T-helper 17 cell (primary cell): ENCODE data around the gene DALRD3. TPM values are rescaled to one million over a fixed set of nuclear protein-coding genes. Genes with fewer than 3 reads are reported as not detected.
A peak's percentile ranks its signal among the peaks of the same experiment; 100 is the strongest.

ENCODE experiments used
- ATAC-seq: fragments of 150-1000 bp; cut with Tn5 transposase; 2 replicates; pipeline ENCODE4 v1.10.0; 2021; ENCODE audit warnings: mild to moderate bottlenecking, moderate library complexity
- DNase-seq, 3 donors: peaks; one replicate each; pipeline versions ENCODE4 v3.0.0 to v3.0.0-alpha.2; 2020 to 2021
- H3K9me3 ChIP-seq: one replicate; pipeline ENCODE4 v1.7.0; 2013; ENCODE audit warnings: low read length, mild to moderate bottlenecking; ENCODE audit not compliant: control insufficient read depth, poor library complexity, severe bottlenecking
- H3K27ac Mint-ChIP-seq: one replicate; pipeline ENCODE4 v1.8.0; 2022; ENCODE audit warnings: mild to moderate bottlenecking, moderate library complexity, mixed read lengths
- H3K27me3 Mint-ChIP-seq: one replicate; pipeline ENCODE4 v1.8.0; 2022; ENCODE audit warnings: mixed read lengths
- H3K36me3 Mint-ChIP-seq: one replicate; pipeline ENCODE4 v1.8.0; 2022; ENCODE audit warnings: low read depth, mixed read lengths
- H3K4me1 Mint-ChIP-seq: one replicate; pipeline ENCODE4 v1.8.0; 2022; ENCODE audit warnings: mild to moderate bottlenecking, mixed read lengths
- H3K4me3 Mint-ChIP-seq: one replicate; pipeline ENCODE4 v1.8.0; 2022; ENCODE audit warnings: mild to moderate bottlenecking, moderate library complexity, mixed read lengths
- total RNA-seq, 4 donors: library from RNA in 2 of 4; stranded (reverse) in 2 of 4; gene quantifications; one replicate each; pipeline ENCODE4 v1.2.3 and lab custom pipeline; 2022 to 2026

The DALRD3 gene
- total RNA-seq, 2 donors from 2014 or later, result 21.2 to 27.4 TPM

DNA sequence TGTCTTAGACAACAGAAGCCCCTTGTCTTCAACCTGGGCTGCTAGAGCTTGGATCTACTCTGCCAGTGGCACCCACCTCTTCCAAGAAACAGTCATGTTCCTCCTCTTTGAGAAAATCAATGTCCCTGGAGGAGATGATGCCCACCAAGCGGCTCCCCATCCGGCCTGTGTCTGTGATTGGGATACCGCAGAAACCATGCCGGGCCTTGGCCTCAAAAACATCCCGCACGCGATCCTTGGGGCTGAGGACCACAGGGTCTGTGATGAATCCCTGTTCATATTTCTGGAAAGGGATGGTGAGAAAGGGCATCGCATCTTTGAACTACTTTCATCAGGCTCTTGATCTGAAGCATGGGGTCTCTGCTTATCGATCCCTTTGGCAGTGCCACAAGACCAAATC is 9.3 kb upstream of the DALRD3 start:
- H3K9me3 ChIP-seq, result no peaks in the 10 kb centered on the region
- peaks cover 9% of the 10 kb centered on the region for H3K36me3 Mint-ChIP-seq
- no peak overlapping the region for H3K4me3 Mint-ChIP-seq
- ATAC-seq (no peak), DNase-seq (no peak)
- peak overlapping the region; percentile 99 for H3K27ac Mint-ChIP-seq
- no peaks in the 10 kb centered on the region for H3K27me3 Mint-ChIP-seq
- peaks cover 30% of the 10 kb centered on the region for H3K4me1 Mint-ChIP-seq

DNA sequence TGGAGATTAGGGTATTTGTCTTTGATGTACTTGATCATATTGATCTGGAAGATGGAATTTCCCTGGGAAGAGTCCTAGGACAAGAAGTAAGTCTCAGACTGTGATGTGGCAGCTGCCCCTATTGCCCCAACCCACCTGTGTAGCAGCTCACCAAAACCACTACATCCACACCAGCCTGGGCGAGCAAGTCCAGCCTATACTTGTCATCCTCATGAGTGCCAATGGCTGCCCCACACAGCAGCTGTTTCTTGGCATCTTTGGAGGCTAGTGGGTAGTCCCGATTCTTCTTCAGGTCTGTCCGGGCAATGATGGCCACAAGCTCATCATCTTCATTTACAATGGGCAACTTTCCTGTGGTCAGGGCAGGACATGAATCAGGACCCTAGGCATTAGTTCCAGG is 8.2 kb upstream of the DALRD3 start:
- no peak for DNase-seq

DNA sequence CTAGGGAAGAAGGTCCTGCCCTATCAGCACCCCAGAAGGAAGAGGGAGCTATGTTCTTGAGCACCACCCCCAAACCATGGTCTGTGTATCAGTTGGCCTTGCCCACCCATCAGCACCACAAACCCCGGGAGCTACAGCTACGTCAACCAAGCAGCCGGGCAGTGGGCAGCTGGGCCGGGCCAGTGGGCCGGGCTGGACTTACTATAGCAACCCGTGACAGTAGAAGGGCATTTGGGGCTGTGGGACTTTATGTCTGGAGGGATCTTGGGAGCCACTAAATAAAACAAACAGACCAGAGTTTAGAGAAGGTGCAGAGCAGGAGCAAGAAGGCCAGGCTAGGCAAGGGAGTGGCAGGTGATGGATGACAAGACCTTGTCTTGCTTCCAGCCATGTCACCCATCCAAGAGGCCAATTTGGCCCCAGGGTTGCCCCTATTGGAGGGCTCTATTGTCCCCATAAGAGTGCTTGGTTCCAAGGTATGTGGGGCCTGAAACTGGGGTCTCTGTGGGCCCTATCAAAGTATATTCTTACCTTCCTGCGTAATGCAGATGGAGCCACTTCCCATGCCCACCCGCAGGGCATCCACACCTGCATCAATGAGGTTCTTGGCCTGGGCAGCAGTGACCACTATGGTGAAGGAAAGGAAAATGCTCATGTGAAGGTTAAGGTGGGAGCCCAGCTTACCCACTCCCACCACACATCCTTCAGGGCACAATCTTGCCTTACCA is 7.6 kb upstream of the DALRD3 start:
- no peaks in the 10 kb centered on the region for H3K27me3 Mint-ChIP-seq
- H3K4me3 Mint-ChIP-seq, result no peak overlapping the region
- H3K4me1 Mint-ChIP-seq, result peaks cover 35% of the 10 kb centered on the region
- H3K36me3 Mint-ChIP-seq, result peaks cover 3% of the 10 kb centered on the region
- peak overlapping the region; percentile 91 for H3K27ac Mint-ChIP-seq
- no peak for ATAC-seq
- H3K9me3 ChIP-seq, result no peaks in the 10 kb centered on the region
- DNase-seq, result no peak

More for the DNA sequence above, 8.2 kb upstream of the DALRD3 start:
- ATAC-seq, result no peak
- Mint-ChIP-seq H3K4me3 (no peak overlapping the region), H3K27ac (peak overlapping the region; percentile 99), H3K27me3 (no peaks in the 10 kb centered on the region), H3K36me3 (peaks cover 5% of the 10 kb centered on the region), H3K4me1 (peaks cover 32% of the 10 kb centered on the region)
- H3K9me3 ChIP-seq, result no peaks in the 10 kb centered on the region

DNA sequence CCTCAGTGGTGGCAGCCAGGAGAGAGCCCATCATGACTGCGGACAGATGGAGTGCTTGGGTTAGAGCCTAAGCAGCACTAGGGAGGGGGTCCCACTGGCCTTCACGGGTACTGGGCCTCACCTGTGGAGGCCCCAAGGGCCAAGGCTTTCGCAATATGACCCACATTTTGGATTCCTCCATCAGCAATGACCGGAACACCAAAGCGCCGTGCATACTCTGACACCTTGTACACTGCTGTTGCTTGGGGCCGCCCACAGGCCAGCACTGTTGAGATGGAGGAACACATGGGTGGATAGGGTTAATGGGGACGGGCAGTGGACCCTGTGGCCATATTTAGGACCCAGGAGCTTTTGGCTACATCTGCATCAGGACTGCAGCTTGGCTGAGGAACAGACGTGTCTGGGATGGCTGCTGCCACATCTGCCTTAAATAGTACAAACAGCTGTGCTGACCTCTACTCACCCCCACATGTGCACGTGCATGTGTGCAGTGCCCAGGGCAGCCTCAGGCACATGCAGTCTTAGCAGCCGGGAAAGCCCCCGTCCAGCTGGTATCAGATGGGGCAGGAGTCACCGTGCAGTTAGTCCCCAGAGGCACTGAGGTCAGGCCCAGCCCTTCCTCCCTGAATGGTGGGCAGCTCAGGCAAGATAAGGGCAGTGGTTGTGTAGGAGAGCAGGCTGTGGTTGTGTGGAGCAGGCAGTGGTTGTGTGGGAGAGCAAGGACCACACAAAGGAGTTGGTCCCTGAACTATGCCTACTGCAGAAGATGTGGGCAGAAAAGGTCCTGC is 6.8 kb upstream of the DALRD3 start:
- Mint-ChIP-seq H3K4me1 (peaks cover 39% of the 10 kb centered on the region), H3K27ac (peak overlapping the region; percentile 91), H3K36me3 (peaks cover 3% of the 10 kb centered on the region), H3K27me3 (no peaks in the 10 kb centered on the region), H3K4me3 (no peak overlapping the region)
- H3K9me3 ChIP-seq, result no peaks in the 10 kb centered on the region
- ATAC-seq (no peak), DNase-seq (no peak)

DNA sequence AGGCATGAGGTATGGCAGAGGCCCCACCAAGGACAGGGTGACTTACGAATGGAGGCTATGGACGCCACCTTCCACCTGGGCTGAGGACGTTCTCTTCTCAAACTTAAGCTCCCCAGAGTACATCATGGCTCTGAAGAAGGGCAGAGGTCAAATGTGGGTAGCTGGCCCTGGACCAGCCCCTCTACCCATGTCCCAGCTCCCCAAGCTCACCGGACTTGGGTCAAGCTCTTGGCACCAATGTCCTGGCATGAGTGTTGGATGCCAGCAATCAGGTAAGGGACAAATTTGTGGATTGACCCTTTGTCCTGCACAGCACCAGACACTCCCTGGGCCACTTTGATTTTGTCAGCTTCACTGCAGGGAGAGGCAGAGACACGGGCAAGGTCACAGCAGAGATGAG is 6.1 kb upstream of the DALRD3 start:
- H3K36me3 Mint-ChIP-seq, result peaks cover 3% of the 10 kb centered on the region
- H3K27ac Mint-ChIP-seq, result no peak overlapping the region

DNA sequence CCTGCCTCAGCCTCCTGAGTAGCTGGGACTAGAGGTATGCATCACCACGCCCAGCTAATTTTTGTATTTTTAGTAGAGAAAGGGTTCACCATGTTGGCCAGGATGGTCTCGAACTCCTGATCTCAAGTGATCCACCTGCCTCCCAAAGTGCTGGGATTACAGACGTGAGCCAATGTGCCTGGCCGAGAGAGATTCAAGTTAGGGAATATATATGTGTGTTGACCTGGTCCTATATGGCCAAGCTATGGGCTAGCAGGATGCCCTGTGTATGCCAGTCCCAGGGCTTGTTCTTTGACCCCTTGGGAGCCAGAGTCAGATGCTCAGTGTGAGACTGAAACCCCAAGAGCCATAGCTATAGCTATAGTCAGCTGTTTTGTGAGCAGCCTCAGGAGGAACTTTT is 5.4 kb upstream of the DALRD3 start:
- peaks cover 2% of the 10 kb centered on the region for H3K36me3 Mint-ChIP-seq
- H3K4me3 Mint-ChIP-seq, result peak overlapping the region; percentile 45
- peak overlapping the region; percentile 93 for H3K27ac Mint-ChIP-seq
- H3K4me1 Mint-ChIP-seq, result peaks cover 33% of the 10 kb centered on the region
- ATAC-seq (no peak), DNase-seq (no peak)
- H3K27me3 Mint-ChIP-seq, result no peaks in the 10 kb centered on the region
- H3K9me3 ChIP-seq, result no peaks in the 10 kb centered on the region

More for the DNA sequence above, 6.1 kb upstream of the DALRD3 start:
- DNase-seq (no peak), ATAC-seq (no peak)
- Mint-ChIP-seq H3K4me1 (peaks cover 37% of the 10 kb centered on the region), H3K27me3 (no peaks in the 10 kb centered on the region), H3K4me3 (peak overlapping the region; percentile 45)
- no peaks in the 10 kb centered on the region for H3K9me3 ChIP-seq

DNA sequence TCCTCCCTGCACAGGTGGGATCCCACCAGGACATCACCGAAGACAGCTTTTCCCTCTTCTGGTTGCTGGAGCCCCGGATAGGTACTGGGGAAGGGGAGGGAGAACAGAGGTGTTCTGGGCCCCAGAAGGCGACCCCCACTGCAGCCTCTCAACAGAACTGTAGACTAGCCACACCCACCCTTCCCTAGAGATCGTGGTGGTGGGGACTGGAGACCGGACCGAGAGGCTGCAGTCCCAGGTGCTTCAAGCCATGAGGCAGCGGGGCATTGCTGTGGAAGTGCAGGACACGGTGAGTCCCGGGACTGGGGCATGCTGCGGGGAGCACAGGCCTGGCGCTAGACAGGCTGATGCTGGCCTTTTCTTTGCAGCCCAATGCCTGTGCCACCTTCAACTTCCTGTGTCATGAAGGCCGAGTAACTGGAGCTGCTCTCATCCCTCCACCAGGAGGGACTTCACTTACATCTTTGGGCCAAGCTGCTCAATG is 4.3 kb upstream of the DALRD3 start:
- peaks cover 2% of the 10 kb centered on the region for H3K36me3 Mint-ChIP-seq

DNA sequence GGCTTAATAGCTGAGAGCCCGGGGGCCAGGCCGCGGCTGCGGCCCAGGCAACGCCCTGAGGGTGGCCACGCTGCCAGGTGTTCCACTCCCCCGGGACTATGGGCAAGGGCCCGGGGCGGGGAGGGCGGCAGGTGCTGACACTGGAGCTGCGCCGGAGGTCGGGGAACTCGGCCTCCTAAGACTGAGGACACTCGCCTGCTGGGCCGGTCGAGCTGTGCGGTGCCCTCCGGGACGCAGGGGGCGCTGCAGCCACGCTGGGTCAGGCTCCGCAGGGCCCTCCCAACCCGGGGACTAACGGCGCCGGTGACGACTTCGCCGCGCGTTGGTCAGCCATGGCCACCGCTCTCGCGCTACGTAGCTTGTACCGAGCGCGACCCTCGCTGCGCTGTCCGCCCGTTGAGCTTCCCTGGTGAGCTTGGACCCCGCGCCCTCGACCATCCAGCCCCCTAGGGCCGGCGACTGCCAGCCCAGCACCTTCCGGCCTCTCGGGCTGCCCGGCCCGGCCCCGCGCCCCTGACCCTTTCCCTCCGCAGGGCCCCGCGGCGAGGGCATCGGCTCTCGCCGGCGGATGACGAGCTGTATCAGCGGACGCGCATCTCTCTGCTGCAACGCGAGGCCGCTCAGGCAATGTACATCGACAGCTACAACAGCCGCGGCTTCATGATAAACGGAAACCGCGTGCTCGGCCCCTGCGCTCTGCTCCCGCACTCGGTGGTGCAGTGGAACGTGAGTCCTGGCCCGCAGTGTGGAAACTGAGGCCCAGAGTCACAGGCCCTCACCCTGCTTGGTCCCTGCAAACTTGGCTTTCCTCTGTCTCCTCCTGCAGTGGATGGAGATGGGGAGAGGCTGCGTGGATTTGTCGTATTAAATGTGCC is 3.7 kb upstream of the DALRD3 start, which contains the start of gene NDUFAF3:
NDUFAF3 (plus strand) TSS at position 309 of the 875 bp plus-strand sequence; CDS start at position 333, 24 bp downstream.
- no peaks in the 10 kb centered on the region for H3K9me3 ChIP-seq
- Mint-ChIP-seq H3K4me3 (peak within 1 kb of the TSS; percentile 96), H3K27me3 (no peaks in the 10 kb centered on the region), H3K27ac (peak within 1 kb of the TSS; percentile 93), H3K4me1 (peaks cover 33% of the 10 kb centered on the region), H3K36me3 (peaks cover 2% of the 10 kb centered on the region)
- DNase-seq (peak; percentile 85 to 93 (median 88)), ATAC-seq (peak; percentile 82)

More for the DNA sequence above, 4.3 kb upstream of the DALRD3 start:
- ATAC-seq (no peak), DNase-seq (no peak)
- Mint-ChIP-seq H3K4me1 (peaks cover 30% of the 10 kb centered on the region), H3K27ac (peak overlapping the region; percentile 93), H3K4me3 (peak overlapping the region; percentile 96), H3K27me3 (no peaks in the 10 kb centered on the region)
- H3K9me3 ChIP-seq, result no peaks in the 10 kb centered on the region

DNA sequence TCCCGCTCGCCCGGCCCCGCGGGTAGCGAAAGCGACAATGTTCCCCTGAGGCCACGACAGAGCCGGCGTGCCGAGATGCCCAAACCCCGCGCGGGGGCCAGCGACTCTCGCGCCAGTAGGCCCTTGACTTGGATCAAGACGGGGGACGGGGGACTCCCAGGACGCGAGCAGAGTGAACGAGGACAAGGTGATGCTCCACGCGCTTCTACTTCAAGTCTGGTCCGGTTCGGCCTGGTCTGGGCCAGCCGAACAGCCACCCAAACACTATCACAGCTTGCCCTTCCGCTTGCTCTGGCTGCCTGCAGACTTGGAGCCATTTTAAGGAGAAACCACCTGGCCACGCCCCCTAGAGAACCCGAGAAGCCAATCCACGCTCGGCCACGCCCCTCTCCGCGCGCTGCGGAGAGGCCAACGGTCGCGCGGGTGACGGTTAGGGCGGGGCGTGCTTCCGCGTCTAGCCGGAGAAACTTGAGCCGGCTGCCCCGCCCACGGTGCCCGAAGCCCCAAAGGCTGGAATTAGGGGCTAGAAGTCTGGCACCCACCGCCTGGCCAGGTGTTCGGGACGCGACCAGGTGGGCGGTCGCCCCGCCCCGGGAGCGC is 2.9 kb upstream of the DALRD3 start:
- H3K27ac Mint-ChIP-seq, result peak overlapping the region; percentile 93
- H3K4me3 Mint-ChIP-seq, result peak overlapping the region; percentile 96
- DNase-seq (peak; percentile 98 to 99 (median 98)), ATAC-seq (peak; percentile 82)
- H3K9me3 ChIP-seq, result no peaks in the 10 kb centered on the region
- H3K27me3 Mint-ChIP-seq, result no peaks in the 10 kb centered on the region
- peaks cover 31% of the 10 kb centered on the region for H3K4me1 Mint-ChIP-seq
- H3K36me3 Mint-ChIP-seq, result peaks cover 2% of the 10 kb centered on the region

DNA sequence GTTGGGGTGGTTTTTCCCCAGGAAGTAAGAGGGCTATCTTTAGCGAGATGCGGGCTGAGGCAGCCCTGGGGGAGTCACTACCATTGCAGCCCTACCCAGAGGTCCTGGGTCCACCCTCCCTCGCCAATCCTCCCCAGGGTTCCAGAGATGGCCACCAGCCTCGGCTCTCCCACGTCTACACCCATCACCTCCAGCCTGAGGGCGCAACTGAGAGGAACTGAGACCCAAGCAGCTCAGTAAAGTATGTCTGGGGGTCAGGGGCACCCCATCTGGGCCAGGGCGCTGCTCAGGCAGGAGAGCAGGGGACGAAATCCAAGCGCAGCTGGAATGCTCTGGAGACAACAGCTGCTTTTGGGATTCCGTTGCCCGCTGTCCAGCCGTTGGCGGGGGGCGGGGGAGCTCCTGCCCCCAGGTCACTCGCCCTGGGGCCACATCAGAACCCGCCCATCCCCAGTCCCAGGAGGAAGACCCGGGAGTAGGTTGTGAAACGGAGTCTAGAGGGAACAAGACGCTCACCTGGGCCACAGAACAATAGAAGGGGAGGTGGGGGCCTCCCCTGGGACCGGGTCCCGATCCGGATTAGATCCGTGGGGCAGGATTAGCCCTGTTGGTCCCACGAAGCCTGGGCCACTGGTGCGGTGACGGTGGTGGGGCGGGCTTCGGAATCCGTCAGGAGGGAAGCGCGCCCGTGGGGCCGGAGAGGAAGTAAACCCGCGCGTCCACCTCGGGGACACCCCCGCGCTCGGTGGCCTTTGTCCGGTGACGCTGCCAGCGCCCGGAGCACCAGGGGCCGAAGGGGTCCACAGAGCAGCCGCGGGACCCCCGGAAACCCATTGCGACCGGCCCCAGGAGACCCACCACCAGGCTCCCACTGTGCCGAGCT is 2.2 kb upstream of the DALRD3 start:
- H3K9me3 ChIP-seq, result no peaks in the 10 kb centered on the region
- peaks cover 28% of the 10 kb centered on the region for H3K4me1 Mint-ChIP-seq
- H3K27me3 Mint-ChIP-seq, result no peaks in the 10 kb centered on the region
- DNase-seq (no peak), ATAC-seq (no peak)
- H3K36me3 Mint-ChIP-seq, result peaks cover 2% of the 10 kb centered on the region
- H3K4me3 Mint-ChIP-seq, result peak overlapping the region; percentile 96
- peak overlapping the region; percentile 93 for H3K27ac Mint-ChIP-seq

DNA sequence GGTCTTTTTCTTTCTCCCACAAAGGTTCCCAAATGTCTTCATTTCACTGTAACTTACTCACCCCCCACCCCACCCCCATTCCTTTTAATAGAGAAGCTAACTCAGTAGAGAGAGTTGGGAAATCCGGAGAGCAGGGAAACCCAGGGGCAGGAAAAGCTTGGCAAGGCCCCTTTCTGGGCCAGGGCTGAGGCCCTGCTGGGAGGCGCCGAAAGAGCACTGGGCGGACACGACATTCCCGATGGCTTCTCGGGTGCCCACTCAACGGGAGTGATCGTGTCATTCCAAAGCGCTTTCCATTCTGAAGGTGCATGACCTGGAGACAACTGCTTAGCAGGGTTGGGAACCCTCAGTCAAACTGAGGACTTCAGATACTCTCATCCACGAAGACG is 1.6 kb upstream of the DALRD3 start:
- H3K9me3 ChIP-seq, result no peaks in the 10 kb centered on the region
- ATAC-seq (no peak), DNase-seq (no peak)
- Mint-ChIP-seq H3K4me1 (peaks cover 26% of the 10 kb centered on the region), H3K27ac (peak overlapping the region; percentile 93), H3K36me3 (peaks cover 2% of the 10 kb centered on the region), H3K4me3 (peak overlapping the region; percentile 96), H3K27me3 (no peaks in the 10 kb centered on the region)

DNA sequence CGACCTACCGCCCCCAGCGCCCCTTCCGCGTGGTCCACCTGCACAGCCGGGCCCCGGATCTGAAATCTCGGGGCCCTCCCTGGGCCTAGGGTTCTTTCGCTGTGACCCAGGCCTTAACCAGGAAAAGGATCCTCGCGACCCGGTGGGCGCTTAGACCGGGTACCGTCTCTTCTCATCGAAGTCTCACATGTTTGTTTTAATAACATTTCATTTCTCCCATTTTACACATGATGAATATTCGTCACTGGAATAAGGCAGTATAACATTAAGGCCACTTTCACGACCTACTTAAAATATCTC is 277 bp upstream of the DALRD3 start:
- peaks cover 28% of the 10 kb centered on the region for H3K4me1 Mint-ChIP-seq
- H3K27ac Mint-ChIP-seq, result peak overlapping the region; percentile 93
- DNase-seq (no peak), ATAC-seq (no peak)
- no peaks in the 10 kb centered on the region for H3K27me3 Mint-ChIP-seq
- peak overlapping the region; percentile 90 for H3K4me3 Mint-ChIP-seq
- H3K36me3 Mint-ChIP-seq, result peaks cover 4% of the 10 kb centered on the region
- H3K9me3 ChIP-seq, result no peaks in the 10 kb centered on the region
